Measurements from ENCODE around the gene SMC2.

The SMC2 gene

DNA sequence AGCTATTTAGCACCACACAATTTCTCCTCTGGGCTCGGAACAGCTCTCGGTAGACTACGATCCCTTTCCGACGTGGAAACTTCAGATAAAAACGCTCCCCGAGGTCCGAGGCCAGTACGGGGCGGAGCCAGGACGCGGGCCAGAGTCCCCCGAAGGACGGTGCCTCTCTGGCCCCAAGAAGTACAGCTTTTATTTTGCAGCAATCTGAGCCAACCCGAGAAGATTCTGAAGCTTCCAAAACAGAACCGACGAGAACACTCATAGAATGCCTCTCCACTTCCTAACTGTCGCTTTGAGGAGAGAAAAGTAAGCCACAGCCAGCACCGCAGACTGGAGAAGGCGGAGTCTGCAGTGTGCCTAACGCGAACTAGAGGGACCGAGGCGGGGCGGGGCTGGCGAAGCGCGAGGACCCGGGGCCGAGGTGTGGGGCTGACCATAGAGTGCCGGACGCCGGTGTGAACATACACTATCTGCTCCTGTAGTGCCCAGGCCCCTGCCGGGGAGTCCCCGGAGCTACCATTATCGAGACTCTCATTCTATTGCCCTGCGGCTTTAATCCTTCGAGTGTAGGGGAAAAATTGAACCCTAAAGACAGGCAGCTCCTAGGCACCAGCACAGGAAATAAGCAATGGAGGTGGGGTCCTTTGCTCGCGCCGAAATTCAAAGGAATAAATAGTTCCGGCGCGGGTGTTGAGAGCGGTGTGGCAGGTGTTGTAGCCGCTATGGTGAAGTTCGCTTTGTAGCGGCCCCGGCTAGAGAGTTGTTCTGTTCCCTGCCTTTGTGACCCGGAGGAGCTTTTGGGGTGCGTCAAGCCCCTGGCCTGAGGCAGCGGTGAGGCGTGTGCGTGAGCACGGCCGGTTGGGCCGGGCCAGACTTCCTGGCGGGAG is at the start of gene SMC2:
Gene SMC2, plus strand, starts transcription at position 663 of the 887 bp plus-strand sequence. CDS start 1,076 bp downstream, outside the sequence.
- peak; percentile 91 for DNase-seq (ENCODE audit: low read depth)

DNA sequence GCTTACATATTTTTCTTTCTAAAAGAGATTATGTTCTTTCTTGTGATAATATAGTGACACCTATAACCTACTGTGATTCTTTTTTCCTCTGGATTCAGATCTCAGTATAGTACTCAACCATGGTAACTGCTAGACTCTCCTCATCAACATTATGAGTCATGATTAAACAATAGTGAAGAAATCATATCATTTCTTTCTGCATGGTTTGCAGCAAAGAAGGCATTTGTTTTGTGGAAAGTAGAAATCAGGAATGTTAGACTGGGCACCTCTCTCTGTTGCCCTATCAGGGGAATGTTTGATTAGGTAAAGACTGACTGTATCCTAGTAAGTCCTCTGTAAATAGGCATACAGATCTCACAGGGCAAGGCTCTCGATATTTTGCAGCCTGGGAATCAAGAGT is 25.6 kb upstream of the SMC2 start:
- DNase-seq (ENCODE audit: low read depth): no peak

DNA sequence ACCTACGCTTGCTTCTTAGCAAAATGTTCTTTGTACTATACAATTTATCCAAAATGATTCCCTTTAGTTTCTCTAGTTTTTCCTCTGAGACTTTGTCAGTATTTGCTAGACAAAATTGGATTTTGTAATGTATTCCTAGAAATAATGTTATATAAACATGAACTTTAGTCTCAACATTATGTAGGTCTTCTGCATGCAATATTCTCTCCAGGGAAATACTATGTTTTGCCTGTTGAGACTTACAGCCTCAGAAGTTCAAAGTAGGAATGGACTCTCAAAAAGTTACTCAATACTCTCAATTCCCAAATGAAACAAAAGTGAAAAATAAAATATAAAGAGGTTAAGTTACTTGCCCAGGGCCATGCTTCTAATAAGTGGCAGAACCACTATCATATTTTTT is 24.8 kb upstream of the SMC2 start:
- no peak for DNase-seq (ENCODE audit: low read depth)

DNA sequence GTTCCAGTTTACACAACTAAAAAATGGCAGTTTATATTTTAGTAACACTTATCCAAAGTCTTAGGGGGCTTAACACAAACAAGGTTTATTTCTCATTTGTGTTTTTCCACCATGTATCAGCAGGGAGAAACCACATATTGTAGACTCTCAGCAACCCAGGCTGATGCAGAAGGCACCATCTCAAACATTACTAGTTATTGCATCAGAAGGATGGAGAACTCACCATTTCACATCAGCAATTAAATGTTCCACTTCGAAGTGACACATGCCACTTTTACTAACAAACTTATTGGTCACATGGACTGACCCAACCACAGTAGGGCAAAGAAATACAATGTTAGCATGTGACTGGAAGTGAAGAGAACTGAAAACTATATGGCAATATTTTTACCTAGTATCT is 22.5 kb upstream of the SMC2 start:
- DNase-seq (ENCODE audit: low read depth): no peak

DNA sequence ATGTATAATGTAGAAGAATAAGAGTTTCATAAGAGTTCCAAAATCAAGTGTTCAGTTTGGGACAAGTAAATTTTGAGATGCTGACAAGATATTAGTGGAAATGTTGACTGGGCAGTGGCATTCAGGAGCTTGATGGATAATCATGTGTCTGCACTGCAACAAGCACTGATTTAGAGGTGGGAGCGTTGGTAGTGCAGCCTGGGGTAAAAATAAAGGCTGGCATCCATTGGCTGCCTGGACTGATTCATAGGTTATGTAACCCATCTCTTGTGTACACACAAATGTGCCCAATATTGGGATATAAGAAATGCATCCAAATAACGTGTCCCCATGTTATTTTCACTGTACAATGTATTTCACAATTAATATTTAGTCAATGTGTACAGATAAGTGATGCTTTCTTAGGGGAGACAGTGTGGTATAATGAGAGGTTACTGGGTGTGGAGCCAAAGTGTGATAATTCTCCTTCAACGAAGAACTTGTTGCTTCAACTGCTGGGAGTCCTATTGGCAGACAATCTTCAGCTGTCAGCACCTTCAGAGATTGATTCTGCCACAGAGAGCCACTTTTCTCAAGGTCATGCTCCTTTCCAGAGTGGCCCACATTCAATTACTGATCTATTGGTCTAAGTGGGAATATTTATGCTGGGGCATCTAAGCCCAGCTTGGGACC is 20.9 kb upstream of the SMC2 start:
- DNase-seq (ENCODE audit: low read depth): no peak

DNA sequence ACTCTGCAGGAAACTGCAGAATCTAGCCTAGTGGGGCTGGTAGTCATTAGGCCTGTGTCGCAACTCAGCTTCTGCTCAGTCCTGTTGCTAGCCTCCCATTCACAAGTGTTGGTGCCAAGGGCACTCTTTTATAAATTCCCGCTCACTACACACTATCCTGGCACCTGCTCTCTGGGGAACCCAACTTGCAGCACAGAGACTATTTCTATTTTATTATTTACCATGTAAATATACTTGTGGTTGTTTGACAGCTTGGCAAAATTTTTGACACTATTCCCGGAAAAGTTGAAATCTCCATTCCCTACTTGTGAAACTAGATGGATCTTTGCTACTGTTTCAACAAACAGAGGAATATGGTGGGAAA is 20.4 kb upstream of the SMC2 start:
- DNase-seq (ENCODE audit: low read depth): no peak

DNA sequence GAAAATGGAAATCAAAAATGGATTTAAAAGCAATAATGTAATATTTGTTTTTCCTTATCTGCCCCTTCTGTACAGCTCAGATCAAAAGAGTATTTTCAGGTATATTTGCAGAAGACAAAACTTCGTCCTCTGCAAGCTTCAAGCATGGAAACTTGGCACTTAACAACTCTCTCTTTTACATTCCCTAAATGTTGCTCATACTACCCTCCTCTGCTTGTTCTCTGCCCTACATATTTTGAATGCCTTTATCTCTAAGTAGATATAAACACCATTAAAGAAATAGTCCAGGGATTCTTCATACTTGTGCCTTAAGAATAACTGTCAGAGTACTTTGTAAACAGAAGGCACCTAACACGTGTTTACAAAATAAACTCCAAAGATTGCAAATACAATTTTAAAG is 19.2 kb upstream of the SMC2 start:
- no peak for DNase-seq (ENCODE audit: low read depth)

DNA sequence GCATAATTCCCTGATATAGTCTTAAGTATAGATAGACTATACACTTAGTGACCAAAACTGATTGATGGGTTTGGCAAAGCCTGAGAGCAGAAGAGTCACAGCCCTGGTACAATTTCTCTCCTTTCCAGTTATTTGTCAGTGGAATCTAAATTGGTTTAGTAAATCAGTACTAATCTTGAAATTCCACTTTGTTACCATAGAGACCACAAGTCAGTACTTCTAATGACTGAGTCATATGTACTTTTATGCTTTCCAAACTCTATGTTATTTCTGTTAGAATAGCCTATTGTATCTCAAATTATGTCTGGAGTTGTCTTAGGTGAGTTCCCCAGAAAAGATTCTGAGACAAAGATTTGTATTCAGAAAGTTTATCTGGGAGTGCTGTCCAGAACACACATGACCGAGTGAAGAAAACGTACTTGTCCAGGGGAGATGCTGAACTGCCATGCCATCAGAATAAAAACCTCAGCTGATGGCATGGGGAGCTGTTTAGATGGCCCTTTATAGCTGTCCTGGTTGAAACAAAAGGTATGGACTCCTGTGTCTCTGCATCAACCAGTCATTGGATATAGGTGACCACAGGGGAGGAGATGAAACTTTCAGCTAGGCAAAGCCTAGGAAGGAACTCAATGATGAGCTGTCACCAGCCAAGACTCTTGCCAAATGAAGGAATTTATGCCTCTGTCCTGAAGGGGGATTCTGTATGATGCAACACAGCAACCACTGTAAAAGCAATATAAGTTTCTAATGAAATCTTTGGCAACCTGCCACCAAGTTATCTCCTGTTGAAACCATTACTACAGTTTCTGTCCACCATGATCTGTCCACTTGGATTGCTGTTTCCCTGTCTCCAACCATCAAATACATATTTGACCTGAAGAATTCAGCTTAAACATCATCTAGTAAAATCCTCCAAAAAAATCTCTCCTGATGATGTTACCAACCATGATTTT is 18.0 kb upstream of the SMC2 start:
- no peak for DNase-seq (ENCODE audit: low read depth)

DNA sequence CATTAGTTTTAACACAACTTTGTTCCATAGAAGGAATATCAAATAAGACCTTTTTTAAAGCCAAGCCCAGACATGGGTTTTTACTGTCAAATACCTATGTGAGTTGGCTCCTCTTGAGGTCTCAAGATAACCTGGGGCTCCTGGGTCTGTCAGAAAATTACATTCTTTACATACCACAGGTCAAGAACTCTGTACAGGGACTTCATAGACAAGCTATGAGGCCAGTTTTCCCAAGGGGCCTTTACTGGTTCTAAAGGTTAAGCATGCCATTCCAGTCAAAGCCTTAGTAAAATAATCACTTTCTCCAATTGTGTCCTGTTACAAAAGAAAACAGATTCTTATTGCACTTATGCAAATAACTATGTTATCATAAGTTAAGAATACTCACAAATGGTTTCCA is 15.5 kb upstream of the SMC2 start:
- DNase-seq (ENCODE audit: low read depth): no peak

DNA sequence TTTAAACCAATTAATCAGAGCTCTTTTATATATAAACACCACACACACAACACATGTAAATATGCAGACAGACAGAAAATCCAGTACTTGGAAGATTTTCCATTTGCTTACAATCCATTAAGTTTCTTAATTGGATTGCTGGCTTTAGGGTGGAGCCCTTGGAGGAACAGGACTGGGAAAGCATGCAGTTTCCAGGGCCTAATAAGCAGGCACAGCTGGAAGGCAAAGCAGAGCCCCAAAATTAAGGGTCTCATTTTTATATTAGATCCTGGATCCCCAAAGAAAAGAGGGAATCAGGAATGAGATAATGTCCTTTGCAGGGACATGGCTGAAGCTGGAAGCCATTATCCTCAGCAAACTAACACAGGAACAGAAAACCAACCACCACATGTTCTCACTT is 13.1 kb upstream of the SMC2 start:
- no peak for DNase-seq (ENCODE audit: low read depth)

DNA sequence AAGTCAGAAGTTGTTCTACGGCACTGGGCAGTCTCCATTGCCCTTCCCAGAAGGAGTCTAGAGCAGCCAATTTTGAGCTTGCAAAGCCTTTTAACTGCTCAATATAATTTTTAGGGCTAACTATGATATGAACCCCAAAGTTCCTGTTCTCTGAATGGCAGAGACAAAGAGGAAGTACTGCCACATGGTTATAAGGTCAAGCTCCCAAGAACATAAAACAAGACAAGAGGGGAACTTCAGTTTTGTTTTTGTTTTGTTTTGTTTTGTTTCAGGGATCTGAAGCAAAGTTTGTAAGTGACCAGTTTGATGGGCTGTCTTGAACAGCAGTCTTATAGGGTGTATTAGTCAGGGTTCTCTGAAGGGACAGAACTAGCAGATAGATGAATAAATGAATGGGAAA is 11.9 kb upstream of the SMC2 start:
- DNase-seq (ENCODE audit: low read depth): no peak

DNA sequence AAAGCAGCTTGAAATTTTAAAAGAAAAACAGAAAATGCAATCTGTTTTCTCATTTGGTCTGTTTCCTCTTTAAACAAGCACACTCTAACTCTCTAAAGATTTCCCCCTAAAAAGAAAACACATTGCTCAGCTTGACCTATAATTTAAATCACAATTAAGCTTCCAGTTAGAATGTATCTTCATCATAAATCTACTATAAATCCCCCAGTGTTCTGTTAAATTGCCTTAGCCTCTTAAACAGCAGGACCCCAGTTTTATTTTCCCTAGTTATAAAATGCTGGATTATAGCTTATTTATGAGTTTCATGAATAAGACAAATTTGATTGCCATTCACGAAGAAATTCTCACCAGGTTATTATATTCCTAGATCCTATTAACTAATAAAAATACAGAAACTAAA is 8.6 kb upstream of the SMC2 start:
- DNase-seq (ENCODE audit: low read depth): no peak

DNA sequence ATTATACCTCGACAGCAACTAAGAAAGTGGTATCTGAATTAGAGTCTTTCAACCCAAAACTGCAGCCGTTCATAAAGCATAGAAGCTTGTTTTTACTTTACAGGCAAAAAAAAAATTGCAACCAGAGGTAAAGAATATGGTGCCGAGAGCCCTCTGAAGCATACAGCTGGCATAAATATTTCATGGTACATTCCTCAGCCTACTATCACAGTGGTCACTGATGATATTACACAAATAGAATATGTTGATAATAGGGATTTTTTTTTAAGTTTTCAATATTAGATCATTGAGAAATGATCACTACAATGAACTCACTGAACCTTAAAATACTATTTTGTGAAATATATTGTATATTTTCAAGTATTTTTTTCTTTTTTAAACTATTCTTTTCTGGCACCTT is 6.2 kb upstream of the SMC2 start:
- DNase-seq (ENCODE audit: low read depth): no peak

DNA sequence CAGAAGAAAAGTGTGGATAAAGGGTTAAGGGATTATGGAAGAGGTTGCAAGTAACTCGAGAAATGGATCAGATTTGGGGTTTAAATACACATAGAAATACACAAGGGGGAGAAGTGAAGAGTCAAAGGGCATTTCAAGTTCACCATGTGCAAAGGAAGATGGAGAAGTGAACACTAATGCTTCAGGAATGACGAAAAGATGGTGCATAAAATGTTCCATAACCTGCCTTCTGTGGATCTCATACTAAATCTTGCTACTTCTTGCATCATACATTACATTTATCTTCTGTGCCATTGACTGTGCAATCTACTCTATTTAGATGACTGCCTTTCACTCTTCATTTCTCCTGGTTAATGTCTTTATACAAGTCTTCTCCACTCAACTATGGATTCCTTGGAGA is 5.7 kb upstream of the SMC2 start:
- DNase-seq (ENCODE audit: low read depth): no peak

DNA sequence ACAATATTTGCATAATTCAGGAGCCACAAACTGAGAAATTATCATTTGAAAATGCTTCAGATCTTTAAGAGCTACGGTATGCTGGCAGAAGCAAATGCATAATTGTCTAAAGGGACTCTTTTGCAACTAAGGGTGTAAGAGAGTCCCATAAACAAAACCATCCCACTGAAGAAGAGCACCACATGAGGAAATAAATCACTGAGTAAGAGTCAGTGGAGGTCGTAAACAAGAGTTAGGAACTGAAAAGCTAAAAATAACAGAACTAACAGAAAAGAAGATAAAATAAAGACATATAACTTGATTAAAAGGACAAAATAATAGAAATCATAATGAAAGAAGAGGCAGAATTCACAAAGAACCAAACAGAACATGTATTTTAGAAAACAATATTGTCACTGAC is 3.5 kb upstream of the SMC2 start:
- no peak for DNase-seq (ENCODE audit: low read depth)

DNA sequence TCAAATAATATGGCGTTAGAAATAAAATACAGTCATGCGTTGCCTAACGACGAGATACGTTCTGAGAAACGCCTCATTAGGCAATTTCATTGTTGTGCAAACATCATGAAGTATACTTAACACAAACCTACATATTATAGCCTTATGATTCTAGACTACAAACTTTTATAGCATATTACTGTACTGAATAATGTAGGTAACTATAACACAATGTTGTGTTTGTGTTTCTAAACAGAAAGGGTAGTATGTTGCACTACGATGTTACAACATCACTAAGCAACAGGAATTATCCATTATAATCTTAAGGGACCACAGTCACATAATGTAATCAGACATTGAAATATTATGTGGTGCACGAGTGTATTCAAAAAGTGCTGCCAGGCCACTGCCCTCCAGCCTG is 3.0 kb upstream of the SMC2 start:
- DNase-seq (ENCODE audit: low read depth): no peak

DNA sequence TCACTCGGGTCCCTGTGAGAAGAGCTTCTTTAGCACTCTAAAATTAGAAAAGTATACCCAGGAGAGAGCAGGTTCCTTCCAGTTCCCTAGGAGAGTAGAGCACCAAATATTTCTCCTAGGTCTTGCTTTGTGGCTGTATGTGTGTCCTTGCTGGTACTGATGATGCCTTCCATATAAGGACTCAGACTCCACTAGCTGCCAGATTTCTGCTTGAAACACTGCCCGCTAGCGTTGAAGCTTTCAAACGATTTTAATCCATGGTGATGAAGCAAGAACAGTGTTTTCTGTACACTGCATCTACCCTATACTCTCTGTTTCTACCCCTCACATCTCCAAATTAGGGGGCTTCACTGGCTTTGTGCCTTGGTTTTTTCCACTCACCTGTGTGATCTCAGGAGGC is 2.4 kb upstream of the SMC2 start:
- no peak for DNase-seq (ENCODE audit: low read depth)

DNA sequence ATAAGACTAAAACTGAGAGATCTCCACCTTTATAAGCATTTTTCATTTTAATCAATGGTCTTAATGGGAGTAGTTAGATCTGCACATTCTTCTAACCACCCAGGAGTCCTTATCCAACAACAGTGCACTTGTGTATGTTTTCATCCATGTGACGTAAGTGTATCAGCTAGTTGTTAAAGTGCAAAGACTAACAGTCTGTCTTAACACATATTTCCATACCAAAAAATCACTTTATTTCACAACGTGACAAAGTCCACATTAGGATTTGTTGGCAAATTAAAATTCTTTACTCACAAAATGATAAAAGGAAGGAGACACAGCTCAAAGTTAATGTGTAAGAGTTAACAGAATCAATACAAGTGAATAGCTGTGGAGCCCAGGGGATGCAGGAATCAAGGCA is 1.9 kb upstream of the SMC2 start:
- DNase-seq (ENCODE audit: low read depth): no peak

DNA sequence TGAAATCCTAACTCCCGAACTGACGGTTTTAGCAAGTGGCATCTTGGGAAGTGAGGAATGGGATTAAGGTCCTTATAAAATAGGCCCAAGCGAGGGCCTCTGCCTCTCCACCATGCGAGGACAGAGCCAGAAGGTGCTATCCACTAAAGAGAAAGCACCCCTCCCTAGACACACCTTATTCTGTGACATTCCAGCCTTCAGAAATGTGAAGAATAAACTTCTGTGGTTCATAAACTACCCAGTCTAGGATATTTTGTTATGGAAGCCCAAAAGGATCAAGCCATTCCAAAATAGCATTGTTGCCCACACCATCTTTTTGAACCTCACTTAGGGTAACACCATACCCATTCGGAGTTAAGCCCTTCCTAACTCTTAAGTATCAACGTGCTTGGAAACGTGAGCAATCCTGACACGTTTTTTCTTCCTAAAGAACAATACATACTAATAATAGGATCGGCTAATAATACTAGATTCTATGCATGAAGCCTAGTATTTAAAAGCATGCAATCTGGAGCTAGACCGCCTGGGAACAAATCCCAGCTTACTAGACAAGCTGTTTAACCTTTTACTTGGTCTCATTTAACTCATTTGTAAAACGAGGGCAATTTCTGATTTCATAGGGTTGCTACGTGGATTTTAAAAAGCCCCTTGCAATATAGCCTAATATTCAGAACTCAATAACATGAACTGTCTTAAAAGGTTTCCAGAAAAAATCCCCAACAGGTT is 1.1 kb upstream of the SMC2 start:
- no peak for DNase-seq (ENCODE audit: low read depth)

DNA sequence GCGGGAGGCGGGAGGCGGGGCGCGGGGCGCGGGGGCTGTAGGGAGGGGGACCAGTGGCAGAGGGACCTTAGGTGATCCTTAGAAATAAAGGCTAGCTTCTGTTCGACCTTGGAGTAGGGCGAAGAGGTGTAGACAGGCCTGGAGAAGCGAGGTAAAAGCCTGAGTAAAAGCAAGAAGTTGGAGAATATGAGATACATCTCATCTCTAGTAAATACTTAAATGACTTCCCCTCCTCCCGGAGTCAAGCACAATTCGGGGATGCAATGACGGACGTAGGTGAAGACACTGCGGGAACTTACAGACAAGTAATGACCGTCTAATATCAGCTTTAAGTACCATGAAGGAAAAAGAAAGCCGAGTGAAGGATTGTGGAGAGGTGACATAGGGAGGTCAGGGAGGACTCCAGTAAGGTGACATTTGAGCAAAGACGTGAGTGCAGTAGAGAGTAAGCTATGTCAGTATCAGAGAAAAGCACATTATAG is 466 bp downstream of the SMC2 start:
- no peak for DNase-seq (ENCODE audit: low read depth)

DNA sequence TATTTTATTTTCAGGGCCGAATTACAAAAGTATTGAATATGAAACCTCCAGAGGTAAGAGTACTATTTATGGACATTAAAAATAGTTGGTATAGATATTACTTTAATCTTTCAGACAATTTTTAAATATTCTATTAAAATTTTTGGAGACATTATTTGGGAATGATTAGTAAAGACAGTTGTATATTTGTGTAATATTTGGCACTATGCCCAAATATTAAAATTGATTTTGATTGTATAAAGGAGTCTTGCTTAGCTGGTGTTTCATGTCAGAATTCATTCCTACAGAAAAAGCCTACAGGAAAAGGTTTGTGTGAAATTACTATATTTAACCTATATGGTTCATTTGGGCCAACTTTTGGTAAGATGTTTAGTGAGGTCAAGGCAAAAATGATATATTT is 5.5 kb downstream of the SMC2 start:
- no peak for DNase-seq (ENCODE audit: low read depth)

DNA sequence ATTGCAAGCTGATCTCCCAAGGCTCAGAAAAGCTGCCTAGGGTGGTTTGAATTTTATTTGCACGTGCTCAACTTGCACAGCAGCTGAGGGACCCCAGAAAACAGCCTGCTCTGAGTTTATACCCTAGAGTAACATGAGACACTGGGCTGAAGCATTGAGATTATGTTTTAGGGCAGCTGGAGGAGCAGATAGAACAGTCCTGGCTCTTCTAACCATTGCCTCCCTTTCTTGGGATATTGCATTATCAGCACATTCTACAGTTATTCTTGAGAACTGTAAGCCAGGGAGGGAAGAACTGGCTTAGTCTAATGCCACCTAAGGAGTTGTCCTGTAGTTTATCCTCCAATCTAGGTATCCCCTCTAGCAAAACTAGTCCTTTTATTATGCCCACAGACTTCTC is 10.3 kb downstream of the SMC2 start:
- no peak for DNase-seq (ENCODE audit: low read depth)
